NCI-H1092 treated with DMSO at 0.1 percent for 48 hours (cell line): ENCODE results near the gene PAN3.
A peak's percentile ranks its signal among the peaks of the same experiment; 100 is the strongest.
"Not testable (repeated sequence)": the region's sequence is repeated elsewhere in the genome, so short reads cannot be mapped to it uniquely, and the experiment has no call there.

ENCODE experiments used
- DNase-seq: peaks from one replicate; lab custom pipeline; 2025; lab: John Stamatoyannopoulos, UW

Gene PAN3

DNA sequence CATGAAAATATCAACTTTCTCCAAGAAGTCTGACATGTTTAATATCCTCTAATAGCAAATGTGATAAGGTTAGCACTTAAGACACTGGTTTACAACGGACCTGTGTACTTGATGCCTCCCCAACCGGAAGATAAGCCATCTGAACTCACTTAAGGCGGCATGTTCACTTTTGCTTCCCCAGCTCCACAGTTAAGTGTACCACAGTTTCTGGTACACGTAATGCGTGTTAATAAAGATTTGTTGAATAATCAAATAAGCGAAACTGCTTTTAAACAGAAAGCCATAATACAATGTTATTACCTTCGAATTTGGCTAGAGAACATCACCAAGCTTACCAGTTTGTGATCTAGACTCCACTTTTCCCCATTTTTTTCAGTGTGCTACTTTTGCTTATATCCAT, 1.4 kb upstream of the PAN3 start:
- DNase-seq: no peak

GRCh38 chr13:28137596-28137995, 749 bp upstream of the PAN3 start:
- DNase-seq: peak; percentile 83

DNA sequence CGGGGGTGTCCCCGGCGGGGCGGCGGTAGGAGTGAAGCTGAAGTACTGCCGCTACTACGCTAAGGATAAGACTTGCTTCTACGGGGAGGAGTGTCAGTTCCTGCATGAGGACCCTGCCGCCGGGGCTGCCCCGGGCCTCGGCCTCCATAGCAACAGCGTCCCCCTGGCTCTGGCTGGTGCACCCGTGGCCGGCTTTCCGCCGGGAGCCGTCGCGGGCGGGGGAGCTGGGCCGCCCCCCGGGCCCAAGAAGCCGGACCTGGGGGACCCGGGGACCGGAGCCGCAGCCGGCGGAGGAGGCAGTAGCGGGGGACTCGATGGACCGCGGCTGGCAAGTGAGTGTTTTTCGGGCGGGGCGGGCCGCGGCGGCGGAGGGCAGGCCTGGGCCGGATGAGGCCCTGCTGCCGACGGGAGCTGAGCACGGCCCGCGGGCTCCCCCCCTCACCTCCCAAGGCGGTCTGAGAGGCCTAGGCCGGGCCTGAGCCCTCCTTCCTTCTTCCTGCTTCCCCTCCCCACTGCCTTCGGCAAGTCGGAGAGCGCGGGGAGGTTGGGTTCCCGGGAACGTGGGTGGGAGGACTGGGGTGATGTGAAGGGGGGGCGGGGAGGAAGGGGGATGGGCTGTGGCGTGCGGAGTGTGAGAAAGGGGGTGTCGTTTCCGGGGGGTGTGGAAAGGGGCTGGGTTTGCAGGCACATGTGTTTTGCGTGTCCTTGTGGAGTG, 568 bp downstream of the PAN3 start:
- peak; percentile 38 for DNase-seq

DNA sequence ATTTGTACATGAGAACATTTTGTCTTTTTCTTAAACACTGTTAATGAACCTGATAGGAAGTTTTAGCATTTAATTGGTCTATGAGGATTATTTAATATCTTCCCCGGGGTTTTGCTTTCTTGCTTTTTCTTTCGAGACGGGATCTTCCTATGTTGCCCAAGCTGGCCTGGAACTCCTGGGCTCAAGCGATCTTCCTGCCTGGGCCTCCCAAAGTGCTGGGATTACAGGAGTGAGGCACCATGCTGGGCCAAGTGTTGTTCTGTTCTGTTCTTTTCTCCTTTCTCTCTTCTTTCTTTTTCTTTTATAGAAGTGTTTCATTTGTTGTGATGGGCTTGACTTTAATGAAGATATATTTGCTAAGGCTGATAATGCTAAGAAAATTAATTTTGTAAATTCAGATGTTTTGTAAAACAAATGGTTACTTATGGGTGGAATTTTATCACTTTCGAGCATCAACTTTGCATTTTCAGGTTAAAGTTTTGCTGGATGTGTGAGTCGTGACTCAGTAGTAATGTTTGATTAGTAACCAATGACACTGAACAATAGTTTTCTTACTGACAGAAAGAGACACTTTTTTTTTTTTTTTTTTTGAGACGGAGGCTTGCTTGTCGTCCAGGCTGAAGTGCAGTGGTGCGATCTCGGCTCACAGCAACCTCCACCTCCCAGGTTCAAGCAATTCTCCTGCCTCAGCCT, 2.2 kb downstream of the PAN3 start:
- DNase-seq: no peak

DNA sequence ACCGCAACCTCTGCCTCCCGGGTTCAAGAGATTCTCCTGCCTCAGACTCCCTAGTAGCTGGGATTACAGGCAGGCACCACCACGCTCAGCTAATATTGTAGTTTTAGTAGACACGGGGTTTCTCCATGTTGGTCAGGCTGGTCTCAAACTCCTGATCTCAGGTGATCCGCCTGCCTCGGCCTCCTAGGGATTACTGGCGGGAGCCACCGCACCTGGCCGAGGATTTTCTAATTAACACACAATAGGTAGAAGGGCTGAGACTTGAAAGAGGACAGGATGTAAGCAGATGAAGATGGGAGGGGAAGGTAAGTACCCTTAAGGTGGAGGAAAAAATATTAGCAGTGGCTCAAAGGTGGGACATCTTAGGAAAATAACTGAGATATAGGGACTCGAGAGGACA, 3.2 kb downstream of the PAN3 start:
- DNase-seq: not testable (repeated sequence)

DNA sequence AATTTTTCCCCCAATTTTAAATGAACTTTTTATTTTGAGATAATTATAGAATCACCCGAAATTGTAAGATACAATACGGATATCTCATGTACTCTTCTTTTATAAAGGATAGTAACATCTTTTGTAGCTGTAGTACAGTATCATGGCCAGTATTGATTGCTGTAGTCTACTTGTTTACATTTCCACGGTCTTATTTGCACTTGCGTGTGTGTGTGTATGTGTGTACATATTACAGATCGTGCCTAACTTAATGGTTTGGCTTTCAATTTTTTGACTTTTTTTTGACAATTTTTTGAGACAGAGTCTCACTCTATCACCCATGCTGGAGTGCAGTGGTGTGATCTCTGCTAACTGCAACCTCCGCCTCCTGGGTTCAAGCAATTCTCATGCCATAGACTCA, 6.7 kb downstream of the PAN3 start:
- no peak for DNase-seq

DNA sequence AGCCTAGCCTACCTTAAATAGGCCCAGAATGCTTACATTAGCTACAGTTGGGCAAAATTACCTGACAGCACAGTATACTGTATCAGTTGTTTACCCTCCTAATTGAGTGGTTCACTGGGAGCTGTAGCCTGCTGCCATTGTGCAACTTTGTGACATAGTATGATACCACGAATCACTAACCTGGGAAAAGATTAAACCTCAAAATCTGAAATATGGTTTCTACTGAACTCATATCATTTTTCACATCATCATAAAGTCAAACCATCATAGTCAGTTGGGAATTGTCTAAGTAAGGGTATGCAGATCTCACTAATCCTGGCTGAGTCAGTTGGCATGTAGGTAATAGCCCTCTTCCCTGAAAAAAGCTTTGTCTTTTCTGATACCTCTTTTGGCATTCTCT, 9.2 kb downstream of the PAN3 start:
- no peak for DNase-seq

GRCh38 chr13:28159057-28159456, 20.7 kb downstream of the PAN3 start:
- no peak for DNase-seq

DNA sequence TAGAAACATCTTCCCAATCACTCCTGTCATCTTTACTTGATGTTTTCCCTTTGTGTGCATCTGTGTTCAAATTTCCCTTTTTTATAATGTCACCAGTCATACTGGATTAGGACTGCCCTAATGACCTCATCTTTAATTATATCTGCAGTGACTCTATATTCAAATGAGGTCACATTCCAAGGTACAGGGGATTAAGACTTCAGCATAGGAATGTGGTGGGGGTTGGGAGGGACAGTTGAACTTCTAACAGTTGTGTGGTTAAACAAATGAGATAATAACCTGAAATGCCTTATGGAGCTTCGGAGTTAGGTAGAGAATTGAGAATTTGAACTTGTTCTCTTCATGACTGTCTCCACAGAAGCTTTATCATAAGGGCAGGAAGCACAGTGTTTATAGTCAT, 23.0 kb downstream of the PAN3 start:
- DNase-seq: no peak

DNA sequence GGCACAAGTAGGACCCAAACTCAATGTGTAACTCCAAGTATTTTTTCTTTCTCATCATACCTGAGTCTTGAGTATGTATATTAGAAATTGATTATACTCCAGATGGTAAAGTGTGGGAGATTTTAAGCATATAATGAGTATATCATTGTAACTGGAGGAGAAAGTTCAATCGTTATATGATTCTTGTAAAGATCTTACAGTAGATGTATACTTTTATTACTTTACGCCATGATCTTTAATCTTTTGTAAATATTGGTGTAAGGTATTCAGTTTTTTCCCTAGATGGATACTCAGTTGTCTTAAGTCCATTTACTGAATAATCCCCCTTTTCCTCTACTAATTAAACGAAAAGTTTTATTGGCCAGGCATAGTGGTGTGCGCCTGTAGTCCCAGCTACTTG, 25.2 kb downstream of the PAN3 start:
- DNase-seq: no peak

DNA sequence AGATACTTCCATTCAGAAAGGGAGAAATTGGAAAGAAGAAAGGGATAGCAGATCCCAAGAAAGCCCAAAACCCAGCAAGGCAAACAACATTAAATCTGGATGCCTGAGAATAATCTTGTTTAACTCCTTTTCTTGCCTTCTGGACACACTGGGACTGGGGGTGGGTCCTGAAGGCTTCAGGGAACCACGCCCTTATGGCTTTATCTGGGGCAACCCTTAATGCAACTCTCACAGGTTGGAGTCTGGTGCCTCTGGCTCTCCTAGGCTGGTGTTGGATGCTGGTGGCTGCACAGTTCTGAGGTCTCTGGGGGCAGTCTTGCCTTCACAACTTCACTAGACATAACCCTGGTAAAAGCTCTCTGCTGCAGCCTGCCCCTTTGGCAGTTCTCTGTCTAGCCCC, 27.9 kb downstream of the PAN3 start:
- DNase-seq: no peak

GRCh38 chr13:28171266-28171665, 32.9 kb downstream of the PAN3 start:
- no peak for DNase-seq

DNA sequence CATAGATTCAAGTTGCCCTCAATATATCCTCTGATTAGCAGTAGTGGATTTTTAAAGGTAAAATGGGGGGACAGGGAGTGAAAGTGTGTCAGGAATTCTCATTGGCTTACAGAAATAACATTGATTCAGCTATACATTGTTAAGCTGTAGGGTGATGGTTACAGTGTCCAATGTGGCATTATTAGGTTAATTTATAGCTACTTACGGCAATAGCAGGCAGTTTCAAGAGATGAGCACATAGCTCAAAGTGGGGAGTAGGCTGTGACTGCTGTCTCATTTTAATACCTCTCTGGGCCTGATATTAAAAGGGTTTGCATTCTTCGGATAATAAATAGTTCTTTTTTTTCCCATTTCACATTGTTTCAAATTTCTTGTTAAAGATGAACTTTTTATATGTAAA, 34.6 kb downstream of the PAN3 start:
- no peak for DNase-seq

DNA sequence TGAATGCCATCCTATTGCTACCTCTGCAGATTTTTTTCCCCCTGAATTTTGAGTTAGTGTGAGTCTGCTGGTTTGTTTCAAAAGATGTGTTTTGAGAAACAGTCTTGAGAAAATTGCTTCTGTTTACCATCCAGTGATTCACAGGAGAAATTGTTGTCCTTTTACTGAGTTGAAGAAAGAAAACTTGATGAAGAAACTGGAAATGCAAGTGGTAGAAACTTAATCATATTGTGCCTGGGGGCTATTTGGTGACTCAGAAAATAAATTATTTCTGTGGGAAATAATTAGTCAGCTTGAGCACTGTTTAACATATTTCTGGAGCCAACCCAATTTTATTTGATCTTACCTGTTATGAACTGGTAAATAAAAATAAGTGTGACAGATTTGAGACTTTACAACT, 35.4 kb downstream of the PAN3 start:
- DNase-seq: no peak

GRCh38 chr13:28177327-28177726, 39.0 kb downstream of the PAN3 start:
- no peak for DNase-seq

GRCh38 chr13:28177877-28178276, 39.5 kb downstream of the PAN3 start:
- DNase-seq: no peak

GRCh38 chr13:28179974-28180373, 41.6 kb downstream of the PAN3 start:
- no peak for DNase-seq

DNA sequence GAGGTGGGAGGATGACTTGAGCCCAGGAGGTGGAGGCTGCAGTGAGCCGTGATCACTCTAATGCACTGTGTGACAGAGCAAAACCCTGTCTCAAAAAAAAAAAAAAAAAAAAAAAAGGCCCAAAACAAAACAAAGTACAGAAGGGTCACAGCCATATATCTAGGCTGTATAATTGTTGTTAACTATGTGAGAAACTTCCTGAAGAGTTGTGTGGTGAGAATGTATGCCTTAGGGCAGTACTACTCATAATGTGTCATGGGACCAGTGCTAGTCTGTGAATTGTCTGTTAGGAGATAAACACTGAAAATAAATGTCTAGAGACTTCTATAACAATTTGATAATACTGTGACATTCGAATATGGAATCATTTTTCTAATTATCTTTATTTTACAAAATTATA, 43.1 kb downstream of the PAN3 start:
- DNase-seq: no peak

- DNase-seq: no peak
Observed at GRCh38 chr13:28185256-28185655, 46.9 kb downstream of the PAN3 start.

- no peak for DNase-seq
Observed at GRCh38 chr13:28199089-28199488, 60.7 kb downstream of the PAN3 start.

GRCh38 chr13:28204043-28204442, 65.7 kb downstream of the PAN3 start:
- no peak for DNase-seq

DNA sequence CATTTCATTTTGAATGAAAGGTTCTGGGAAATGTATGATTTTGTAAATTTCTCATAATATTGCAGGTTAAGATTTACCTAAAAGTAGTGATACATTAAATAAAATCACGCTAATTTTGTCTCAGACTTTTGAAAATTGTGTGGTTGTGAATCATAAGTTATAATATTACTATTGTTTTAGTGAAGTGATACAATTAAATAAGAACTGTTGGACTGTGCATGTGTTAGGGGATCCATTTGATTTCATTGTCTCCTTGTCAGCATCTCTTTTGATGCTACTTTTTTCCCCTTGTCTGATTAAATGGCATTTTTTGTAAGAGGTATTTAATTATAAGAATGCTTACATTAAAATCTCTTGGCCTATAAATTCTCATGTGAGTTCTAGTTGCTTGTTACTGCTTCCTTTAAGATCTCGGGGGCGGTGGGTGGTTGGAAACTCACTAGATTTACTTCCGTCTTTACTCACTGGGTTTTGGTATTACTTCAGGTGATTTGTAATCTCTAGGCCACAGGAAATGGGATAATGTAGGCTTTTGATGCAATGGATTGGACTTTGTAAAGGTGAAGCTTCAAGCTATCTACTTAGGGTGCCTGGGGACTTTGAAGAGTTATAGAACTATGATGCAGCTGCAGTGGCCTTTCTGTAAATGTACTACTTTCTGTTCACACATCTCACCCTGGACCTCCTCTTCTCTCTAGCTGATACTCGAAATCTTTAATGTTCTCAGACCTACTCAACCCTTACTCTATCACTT, 66.5 kb downstream of the PAN3 start:
- DNase-seq: no peak

- DNase-seq: no peak
Observed at GRCh38 chr13:28218679-28219078, 80.3 kb downstream of the PAN3 start.
